C1 segment of cervical spinal cord (tissue), 14 donors: ENCODE data around the gene SATL1.
"Not testable (repeated sequence)": the region's sequence is repeated elsewhere in the genome, so short reads cannot be mapped to it uniquely, and the experiment has no call there.

ENCODE experiments used
- DNase-seq, 14 donors: peaks; one replicate each; lab custom pipeline; 2025; lab: John Stamatoyannopoulos, UW

Gene SATL1

GRCh38 chrX:85243761-85244449 is at the start of gene SATL1, which contains the start of gene ZNF711:
Gene SATL1 (minus strand): TSS chrX:85243779. CDS start chrX:85108968, 134,811 bp downstream.
Gene ZNF711 (plus strand): TSS chrX:85243991. CDS start chrX:85247573, 3,582 bp downstream.
- peak in 12 of 14 donors; percentile 5 to 55 (median 28) for DNase-seq

DNA sequence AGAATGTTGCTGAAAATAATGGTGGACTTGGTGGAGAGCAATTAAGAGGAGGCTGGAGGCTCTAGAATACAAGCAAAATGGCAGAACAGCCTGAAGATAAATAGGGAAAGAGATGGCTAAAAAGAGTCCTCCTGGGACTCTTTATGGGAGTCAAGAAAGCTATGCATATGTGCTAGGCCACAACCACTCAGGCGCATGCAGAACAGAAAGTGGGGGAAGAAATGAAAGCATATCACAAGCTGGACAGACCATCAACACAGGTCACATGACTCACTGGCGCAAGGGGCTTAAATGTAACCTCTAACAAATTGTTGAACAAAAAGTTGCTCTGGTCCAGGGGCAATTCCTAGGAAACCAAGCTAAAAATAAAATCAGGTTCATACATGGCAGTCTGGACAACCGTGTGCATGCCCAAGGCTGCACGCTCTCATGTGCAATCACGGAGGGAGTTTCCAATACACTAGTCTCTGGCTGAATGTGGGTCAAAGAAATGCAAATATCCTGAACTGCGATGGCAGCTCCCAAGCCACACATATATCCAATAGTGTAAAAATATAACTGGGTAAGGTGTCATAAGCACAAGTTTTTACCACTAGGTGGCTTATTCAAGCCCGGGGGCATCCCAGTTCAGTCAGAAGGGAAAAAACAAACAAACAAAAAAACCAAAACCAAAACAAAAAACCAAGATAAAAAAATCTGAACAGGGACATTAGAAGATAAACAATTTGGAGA is 45.6 kb upstream of the SATL1 start:
- DNase-seq = no peak

DNA sequence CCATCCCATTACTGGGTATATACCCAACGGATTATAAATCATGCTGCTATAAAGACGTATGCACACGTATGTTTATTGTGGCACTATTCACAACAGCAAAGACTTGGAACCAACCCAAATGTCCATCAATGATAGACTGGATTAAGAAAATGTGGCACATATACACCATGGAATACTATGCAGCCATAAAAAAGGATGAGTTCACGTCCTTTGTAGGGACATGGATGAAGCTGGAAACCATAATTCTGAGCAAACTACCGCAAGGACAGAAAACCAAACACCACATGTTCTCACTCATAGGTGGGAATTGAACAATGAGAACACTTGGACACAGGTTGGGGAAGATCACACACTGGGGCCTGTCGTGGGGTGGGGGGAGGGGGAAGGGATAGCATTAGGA is 41.7 kb upstream of the SATL1 start:
- DNase-seq = not testable (repeated sequence)

DNA sequence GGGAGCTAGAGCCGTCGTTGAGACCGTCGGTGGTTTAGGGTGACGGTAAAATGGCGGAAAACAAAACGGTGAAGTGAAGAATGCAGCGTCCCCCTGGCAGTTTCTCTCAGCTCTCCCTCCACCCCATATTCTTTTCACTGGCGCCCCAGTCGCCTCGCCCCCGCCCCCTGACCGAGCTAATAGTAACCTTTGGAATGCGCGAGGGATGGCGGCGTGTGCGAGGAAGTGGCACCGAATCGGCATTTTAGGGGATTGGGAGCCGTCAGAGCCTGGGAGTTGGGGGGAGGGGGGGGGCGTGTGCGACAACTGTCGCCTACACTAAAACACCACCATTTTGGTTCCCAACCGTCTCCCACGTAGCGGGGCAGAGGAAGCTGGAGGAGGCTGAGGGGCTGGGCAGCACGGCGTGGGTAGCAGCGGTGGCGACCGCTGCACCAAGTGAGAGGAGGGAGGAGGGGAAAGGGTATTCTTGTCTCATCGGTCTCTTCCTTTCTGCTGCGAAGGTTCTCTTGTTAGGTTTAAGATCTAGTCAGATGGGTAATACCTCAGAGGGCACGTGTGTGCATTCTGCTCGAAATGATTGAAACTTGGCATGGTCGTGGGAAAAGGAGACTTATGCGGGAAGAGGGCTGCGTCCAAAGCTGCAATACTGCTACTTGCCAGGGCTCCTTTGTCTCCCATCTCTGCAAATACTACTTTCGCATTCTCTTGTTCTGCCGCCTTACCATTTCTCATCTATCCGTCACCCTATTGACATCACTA is 1.1 kb upstream of the SATL1 start:
- DNase-seq = peak in 10 of 14 donors; percentile 1 to 53 (median 14)

GRCh38 chrX:85243155-85243554 is 424 bp downstream of the SATL1 start:
- DNase-seq = peak in 1 of 14 donors; percentile 24

- DNase-seq = no peak
Observed at GRCh38 chrX:85223359-85223758, 20.2 kb downstream of the SATL1 start.

- DNase-seq = no peak
Observed at GRCh38 chrX:85221361-85221760, 22.2 kb downstream of the SATL1 start.

- DNase-seq = no peak
Observed at GRCh38 chrX:85215946-85216345, 27.6 kb downstream of the SATL1 start.

DNA sequence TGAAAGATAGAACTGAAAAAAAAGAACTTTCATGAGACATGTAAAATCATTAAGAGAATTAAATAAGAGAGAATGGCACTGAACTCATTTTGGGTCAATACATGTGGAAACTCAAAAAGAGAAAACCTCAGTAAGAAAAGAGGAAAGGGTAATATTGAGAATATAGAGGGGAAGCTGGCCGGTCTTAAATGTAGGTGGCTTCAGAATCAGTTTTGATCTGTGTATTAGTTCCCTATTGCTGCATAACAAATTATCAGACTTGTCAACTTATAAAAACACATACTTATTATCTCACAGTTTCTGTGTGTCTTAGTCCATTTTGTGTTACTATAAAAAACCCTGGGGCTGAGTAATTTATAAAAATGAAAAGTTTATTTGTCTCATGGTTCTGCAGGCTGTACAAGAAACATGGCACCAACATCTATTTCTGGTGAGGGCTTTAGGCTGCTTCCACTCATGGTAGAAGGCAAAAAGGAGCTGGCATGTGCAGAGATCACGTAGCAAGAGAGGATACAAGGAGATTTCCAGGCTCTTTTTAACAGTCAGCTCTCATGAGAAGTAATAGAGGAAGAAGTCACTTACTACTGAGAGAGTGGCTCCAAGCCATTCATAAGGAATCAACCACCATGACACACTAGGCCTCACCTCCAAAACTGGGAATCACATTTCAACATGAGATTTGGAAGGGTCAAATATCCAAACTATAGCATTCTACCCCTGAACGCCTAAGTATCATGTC is 29.6 kb downstream of the SATL1 start:
- no peak for DNase-seq

GRCh38 chrX:85203461-85203970 is 40.1 kb downstream of the SATL1 start:
- no peak for DNase-seq

DNA sequence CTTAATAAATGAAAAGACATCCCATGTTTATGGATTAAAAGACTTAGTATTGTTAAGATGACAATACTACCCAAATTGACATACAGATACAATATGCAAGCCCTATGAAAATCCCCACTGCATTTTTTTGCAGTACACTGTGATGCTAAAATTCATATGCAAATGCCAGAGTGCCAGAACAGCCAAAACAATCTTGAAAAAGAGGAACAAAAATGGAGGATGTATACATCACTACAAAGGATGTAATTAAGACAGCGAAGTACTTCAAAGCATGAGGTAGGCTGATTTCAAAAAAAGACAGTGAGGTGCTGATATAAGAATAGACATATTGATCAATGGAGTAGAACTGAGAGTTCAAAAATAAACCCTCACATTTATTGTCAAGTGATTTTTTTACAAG is 47.3 kb downstream of the SATL1 start:
- DNase-seq = no peak

DNA sequence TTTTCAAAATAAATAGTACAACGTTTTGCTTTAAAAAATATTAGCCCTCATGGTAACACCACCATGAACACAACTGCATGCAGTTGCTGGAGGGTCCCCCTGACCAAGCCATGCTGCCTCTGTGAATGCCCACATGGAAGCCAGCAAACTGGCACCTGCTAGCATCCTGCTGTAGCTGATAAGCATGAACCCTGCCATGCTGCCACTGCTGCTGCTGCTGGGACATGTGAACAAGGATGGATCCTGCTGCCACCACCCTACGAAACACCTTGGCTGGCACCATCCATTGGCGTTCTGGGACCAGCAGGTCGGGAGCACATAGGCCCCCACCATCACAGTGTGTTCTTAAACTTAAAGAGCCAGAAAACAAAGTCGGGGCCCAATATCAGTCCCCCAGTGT is 83.9 kb downstream of the SATL1 start:
- no peak for DNase-seq

GRCh38 chrX:85140964-85141363 is 102.6 kb downstream of the SATL1 start:
- no peak for DNase-seq

DNA sequence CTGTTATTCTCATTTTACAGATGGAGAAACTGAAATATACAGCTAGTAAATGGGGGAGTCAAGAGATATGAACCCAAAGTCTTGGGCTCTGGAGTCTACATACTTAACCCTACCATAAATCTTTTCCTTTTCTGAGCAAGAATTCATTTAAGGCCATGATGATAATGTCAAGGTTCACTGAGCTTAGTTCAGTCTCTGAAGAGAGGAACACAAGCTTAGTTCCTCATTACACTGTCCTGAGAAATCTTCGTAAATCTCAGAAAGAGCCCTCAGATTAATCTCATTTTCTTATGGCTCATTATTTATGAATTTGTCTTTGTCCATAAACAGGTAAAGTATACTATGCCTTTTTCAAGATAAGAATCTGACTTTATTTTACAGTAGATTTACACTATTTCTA is 104.2 kb downstream of the SATL1 start:
- DNase-seq = no peak

GRCh38 chrX:85136409-85136808 is 107.2 kb downstream of the SATL1 start:
- no peak for DNase-seq

GRCh38 chrX:85115252-85115651 is 128.3 kb downstream of the SATL1 start:
- no peak for DNase-seq

DNA sequence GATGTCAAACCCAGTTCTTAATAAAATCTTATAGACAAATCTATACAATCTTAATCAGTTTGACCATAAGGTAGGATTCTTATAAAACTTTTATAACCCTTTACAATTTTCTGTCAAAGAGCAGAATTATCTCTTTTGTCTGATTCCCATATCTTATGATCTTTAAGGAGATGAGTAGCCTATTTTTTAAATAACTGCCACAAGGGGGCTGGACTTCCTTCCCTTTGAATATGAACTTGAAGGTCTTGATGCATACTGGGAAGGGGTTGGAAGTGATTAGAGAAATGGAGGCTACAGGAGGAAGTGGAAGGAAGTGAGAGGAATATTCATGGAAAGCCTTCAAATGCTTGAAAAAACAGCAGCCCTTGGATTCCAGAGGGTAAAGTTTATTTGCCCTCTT is 128.8 kb downstream of the SATL1 start:
- no peak for DNase-seq

DNA sequence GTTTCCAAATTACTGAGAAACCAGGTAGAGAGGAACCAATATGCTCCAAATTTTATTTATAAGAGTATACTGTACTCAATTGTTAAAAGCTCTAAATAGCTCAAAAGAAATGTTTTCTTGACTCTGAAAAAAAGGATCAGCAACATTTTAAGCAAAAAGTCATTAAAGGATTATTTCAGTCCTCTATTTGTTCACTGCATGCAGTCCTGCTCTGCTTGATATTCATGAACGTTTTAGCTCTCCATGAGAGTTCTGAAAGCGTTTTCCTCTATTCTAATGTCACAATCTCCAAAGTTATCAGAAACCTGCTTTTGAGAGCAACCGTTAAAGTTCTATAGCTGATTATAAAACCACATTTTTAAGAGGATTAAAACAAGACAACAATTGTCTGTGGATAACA is 129.4 kb downstream of the SATL1 start:
- DNase-seq = no peak

DNA sequence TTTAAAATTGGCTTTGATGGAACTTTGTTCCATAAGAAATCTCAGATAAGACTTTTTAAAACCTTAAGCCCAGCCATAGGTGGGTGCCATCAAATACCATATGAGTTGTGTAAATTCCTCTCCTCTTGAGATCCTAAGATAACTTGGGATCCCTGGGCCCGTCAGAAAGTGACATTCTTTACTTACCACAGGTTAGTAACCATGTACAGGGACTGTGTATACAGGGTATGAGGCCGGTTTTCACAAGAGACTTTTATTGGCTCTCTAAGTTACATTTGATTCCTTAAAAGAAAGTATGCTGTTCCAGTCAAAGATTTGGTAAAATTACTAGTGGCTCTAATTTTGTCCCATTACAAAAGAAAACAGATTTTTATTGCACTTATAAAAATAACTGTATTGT is 129.8 kb downstream of the SATL1 start:
- DNase-seq = no peak

DNA sequence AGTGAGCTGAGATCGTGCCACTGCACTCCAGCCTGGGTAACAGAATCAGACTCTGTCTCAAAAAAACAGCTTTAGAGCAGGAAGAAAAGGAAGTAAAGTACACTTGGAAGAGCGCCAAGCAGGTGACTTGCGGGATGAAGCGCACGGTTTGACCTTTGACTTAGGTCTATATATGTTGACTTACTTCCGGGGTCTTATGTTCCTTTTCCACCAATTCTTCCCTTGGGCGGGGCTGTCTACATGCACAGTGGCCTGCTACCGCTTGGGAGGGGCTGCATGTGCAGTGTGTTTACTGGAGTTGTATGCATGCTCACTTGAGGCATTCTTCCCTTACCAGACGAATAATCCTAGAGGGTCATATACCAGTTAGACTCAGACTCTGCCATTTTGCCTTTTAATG is 131.3 kb downstream of the SATL1 start:
- no peak for DNase-seq

DNA sequence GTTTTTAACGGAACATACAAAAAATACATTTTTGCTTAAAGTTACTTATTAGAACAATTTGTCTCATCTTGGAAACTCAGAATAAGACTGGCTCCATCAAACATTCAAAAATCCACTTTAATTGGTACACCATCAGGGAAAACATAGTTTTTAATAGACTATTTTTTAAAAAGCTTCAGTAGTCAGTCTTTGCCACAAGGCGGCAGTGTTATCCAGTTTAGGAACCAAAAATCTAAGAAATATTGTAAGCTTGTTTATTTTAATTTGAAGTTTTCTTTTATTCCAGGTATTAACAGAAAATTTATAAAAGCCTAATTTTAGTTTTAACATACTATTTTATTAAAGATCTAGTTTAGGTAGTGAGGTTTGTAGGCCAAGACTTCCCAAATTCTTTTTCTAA is 132.2 kb downstream of the SATL1 start:
- DNase-seq = no peak
